Measurements from ENCODE around the gene CFAP299.

GRCh38 chr4:80539190-80539589, 203.7 kb downstream of the CFAP299 start:
- TF ChIP-seq, protein P1, sequence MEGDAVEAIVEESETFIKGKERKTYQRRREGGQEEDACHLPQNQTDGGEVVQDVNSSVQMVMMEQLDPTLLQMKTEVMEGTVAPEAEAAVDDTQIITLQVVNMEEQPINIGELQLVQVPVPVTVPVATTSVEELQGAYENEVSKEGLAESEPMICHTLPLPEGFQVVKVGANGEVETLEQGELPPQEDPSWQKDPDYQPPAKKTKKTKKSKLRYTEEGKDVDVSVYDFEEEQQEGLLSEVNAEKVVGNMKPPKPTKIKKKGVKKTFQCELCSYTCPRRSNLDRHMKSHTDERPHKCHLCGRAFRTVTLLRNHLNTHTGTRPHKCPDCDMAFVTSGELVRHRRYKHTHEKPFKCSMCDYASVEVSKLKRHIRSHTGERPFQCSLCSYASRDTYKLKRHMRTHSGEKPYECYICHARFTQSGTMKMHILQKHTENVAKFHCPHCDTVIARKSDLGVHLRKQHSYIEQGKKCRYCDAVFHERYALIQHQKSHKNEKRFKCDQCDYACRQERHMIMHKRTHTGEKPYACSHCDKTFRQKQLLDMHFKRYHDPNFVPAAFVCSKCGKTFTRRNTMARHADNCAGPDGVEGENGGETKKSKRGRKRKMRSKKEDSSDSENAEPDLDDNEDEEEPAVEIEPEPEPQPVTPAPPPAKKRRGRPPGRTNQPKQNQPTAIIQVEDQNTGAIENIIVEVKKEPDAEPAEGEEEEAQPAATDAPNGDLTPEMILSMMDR (conservative IDR thresholded peaks at IDR 0.05), result no peak
- no peak for TF ChIP-seq EZH2 (IDR thresholded peaks at IDR 0.05; ENCODE audit: low read depth)
